Measurements from ENCODE around the gene TOMM40.
"Not testable (repeated sequence)": the region's sequence is repeated elsewhere in the genome, so short reads cannot be mapped to it uniquely, and the experiment has no call there.

Gene TOMM40

GRCh38 chr19:44925114-44925891, 34.2 kb downstream of the TOMM40 start:
- Histone ChIP-seq H3K4me3 (no peak overlapping the region), H3K27ac (peak overlapping the region in 1 of 2 donors; percentile 38)
- no peak for TF ChIP-seq CTCF (IDR thresholded peaks at IDR 0.05)
- no peak for DNase-seq (ENCODE audit: low spot score)

- DNase-seq (ENCODE audit: low spot score), result not testable (repeated sequence)
- Histone ChIP-seq H3K4me3 (peak overlapping the region; percentile 59), H3K27ac (peak overlapping the region in 1 of 2 donors; percentile 22)
These were observed 35.4 kb downstream of the TOMM40 start for GRCh38 chr19:44926245-44927077.

- TF ChIP-seq CTCF (IDR thresholded peaks at IDR 0.05), result no peak
- Histone ChIP-seq H3K4me3 (no peak overlapping the region), H3K27ac (peak overlapping the region in 1 of 2 donors; percentile 22)
- DNase-seq (ENCODE audit: low spot score), result no peak
These were observed 36.7 kb downstream of the TOMM40 start for GRCh38 chr19:44927746-44928145.

- no peak overlapping the region for H3K27ac ChIP-seq
- H3K4me3 ChIP-seq, result no peak overlapping the region
- DNase-seq (ENCODE audit: low spot score), result no peak
- no peak for TF ChIP-seq CTCF (IDR thresholded peaks at IDR 0.05)
These were observed 39.0 kb downstream of the TOMM40 start for GRCh38 chr19:44930088-44930487.

- no peak for DNase-seq (ENCODE audit: low spot score)
- no peak for TF ChIP-seq CTCF (IDR thresholded peaks at IDR 0.05)
- H3K4me3 ChIP-seq, result no peak overlapping the region
- H3K27ac ChIP-seq, result no peak overlapping the region
These were observed 40.5 kb downstream of the TOMM40 start for GRCh38 chr19:44931541-44931940.

- Histone ChIP-seq H3K27ac (no peak overlapping the region), H3K4me3 (no peak overlapping the region)
- DNase-seq (ENCODE audit: low spot score), result no peak
- TF ChIP-seq CTCF (IDR thresholded peaks at IDR 0.05), result no peak
These were observed 48.6 kb downstream of the TOMM40 start for GRCh38 chr19:44939668-44940067.

GRCh38 chr19:44942067-44942571, 51.1 kb downstream of the TOMM40 start, which contains the start of gene APOC4:
APOC4 (plus strand) TSS chr19:44942237; CDS start chr19:44942278, 41 bp downstream.
- H3K4me3 ChIP-seq, result no peak within 1 kb of the TSS

More at GRCh38 chr19:44942067-44942571, 51.1 kb downstream of the TOMM40 start, which contains the start of gene APOC4:
- no peak for DNase-seq (ENCODE audit: low spot score)
- no peak for TF ChIP-seq CTCF (IDR thresholded peaks at IDR 0.05)
- no peak within 1 kb of the TSS for H3K27ac ChIP-seq

Measured in coronary artery (tissue), 2 donors.